HG03280 (cell line): Measurements from ENCODE around the gene CA4.
"Not testable (repeated sequence)": the region's sequence is repeated elsewhere in the genome, so short reads cannot be mapped to it uniquely, and the experiment has no call there.

ENCODE experiments used
- ATAC-seq: cut with Tn5 transposase; IDR thresholded peaks from one replicate; pipeline ENCODE4 v1.9.1; 2021; ENCODE audit warnings: mild to moderate bottlenecking, moderate library complexity; ENCODE audit not compliant: unreplicated experiment

Gene CA4

DNA sequence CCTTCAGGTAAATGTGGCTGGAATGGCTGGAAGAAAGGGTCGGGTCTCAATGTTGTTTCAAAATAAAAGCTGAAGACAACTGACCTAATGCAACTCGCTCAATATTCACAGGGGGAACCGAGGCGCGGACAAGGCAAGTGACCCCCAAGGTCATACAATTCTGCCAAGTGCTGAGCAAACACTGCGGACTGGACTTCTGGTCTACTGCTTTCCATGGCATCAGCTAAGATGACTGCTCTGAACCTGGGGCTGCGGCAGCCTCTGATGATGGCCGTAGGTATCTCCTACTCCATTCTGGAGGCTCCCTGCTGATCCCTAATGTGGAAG, 21.9 kb downstream of the CA4 start:
- ATAC-seq = no peak

DNA sequence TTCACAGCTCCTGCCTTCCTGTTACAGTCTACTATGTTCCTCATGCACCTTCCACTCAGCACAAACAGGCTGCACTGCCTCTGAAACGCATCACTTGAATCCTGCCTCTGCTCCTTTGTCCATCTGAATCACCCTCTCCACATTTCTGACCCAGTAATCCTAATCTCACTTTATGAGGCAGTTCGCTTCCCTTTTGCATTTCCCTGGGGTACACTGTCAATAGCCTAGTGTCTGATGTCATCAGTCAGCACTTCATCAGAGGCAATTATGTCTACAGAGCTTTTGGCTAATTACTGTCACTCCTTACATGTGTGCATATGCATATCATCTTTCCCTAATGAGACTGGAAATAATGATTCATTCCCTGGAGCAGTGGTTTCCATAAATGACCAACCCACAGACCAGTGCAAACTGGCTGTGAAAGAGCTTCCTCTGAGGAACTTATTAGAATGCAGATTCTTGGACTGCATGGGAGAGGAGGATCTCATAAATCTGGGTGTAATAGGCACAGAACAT, 23.6 kb downstream of the CA4 start:
- no peak for ATAC-seq

DNA sequence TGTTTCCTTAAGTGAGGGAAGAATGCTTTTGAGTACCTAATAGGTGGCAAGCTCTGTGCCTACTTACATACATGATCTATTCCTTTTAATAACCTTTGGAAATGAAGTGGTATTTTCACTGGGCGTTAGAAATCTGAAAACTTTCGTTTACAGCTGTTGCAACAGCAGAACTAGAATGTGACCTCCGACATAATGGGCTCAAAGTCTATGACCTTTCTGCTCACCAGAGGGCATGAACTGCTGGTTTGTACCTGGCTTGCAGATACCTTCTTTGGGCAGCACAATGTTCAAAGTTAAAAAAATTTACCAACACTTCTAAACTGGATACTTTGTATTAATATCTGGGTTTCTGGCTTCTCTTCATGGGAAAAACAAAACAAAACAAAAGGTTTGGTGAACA, 24.3 kb downstream of the CA4 start:
- ATAC-seq = no peak

DNA sequence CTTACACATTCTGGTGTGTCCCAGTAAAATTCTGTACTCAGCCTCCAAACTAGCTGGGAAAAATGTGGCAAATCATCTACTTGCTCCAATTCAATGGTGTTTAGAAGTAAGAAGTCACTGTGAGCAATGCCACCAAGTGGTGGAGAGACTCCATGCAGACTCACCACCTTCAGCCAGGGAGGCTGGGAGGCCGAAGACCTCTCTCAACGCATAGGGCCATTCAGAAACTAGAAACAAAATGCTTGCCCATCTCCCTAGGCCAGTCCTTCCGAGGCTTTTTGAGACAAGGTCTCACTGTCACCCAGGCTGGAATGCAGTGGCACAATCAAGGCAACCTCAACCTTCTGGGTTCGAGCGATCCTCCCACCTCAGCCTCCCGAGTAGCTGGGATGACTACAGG, 25.0 kb downstream of the CA4 start:
- not testable (repeated sequence) for ATAC-seq

DNA sequence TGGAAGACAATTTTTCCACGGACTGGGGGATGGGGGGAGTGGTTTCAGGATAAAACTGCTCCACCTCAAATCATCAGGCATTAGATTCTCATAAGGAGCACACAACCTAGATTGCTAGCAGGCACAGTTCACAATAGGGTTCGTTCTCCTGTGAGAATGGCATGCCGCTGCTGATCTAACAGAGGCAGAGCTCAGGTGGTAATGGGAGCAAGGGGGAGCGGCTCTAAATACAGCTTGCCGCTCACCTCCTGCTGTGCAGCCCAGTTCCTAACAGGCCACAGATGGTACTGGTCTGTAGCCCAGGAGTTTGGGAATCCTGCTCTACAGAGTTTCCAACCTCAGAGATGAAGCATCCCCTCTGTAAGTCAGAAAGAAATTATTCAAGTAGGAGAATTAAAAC, 27.0 kb downstream of the CA4 start:
- ATAC-seq = not testable (repeated sequence)

DNA sequence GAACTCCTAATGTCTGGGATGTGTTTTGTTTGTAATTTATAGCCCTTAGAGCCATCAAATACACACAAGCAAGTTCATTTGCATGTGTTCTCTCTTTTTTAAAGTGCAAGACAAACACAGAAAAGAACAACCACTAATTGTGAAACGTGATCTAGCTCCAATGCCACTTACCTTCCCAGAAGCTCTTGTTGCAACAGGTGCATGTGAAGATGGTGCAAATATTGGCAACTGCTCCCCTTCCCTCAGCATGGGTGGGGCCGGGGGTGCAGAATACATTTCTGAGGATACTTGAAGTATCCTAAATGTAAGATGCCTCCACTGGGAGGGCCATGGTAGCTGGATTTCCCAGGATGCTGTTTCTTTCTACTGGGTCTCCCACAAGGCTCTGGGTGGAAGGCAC, 28.4 kb downstream of the CA4 start:
- not testable (repeated sequence) for ATAC-seq

DNA sequence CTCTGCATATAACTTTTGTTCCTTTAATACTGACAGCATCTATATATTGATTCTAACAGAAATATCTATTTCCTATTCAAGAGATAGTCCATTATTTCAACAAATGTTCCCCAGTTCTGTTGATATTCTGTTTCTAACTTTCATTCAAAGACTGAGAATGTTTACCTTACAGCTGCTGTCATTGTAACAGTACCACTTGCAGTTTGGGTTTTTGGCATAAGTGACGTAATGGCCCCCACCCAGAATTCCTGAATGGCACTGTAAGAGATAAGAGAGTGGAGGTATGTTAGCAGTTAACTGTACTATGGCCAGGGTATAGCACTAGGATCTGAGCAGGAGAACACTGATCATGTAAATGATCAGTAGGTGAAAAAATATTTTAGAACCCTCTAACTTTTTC, 30.6 kb downstream of the CA4 start:
- not testable (repeated sequence) for ATAC-seq

DNA sequence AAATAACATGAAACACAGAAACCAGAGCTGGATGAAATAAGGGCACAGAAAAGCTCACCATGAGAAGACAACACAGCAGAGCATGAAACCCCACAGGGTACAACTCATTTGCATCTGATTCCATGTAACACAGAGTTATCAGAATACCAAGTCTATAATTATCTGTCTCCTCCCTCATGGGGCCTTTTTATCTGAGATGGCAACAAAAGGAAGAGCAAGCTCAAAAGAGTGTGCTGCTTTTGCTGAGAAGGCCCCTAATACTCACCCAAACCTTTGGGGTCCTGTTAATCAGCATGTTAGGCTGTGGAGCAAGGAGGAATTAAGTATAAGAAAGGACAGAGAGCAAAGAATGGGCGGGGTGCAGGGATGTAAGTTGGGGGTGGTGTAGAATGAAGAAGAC, 36.6 kb downstream of the CA4 start:
- ATAC-seq = not testable (repeated sequence)

DNA sequence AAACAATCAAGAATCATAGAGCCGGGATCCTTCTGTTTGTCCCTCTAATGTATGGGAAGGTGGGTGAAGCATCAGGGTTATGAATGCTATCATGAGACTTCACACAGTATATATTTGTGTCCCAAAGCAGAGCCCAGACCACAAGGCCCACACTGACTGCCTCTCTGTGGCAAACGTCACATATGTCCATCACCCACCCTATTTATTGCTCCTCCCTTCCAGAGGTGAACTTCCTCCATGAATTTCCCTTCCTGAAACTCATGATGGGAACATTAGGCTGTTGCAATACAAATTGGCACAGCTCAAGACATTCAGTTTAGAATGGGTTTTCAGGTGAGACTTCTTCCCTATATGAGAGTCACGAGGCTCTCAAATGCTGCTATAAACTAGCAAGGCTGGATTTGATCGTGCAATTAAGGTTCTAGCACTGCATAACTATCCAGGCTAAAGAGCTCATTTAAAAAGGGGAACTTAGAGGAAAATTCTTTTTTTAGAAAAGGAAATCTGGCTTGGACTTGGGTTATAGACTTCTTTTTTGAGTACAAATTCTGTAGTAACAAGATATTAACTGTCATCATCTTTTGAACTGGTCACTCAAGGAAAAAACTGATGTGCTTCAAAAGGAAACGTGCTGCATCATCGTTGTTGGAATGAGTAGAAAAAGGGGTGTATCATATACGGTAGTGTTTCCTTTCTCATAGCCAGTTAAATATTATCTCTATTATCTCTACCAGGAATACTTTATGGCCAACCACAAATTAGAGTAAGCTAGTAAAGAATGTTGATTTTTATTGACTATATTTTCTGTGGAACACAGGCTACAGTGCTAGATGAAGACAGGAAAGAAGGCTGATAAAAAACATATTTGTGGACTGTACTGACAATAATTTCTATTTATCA, 37.3 kb downstream of the CA4 start:
- not testable (repeated sequence) for ATAC-seq

DNA sequence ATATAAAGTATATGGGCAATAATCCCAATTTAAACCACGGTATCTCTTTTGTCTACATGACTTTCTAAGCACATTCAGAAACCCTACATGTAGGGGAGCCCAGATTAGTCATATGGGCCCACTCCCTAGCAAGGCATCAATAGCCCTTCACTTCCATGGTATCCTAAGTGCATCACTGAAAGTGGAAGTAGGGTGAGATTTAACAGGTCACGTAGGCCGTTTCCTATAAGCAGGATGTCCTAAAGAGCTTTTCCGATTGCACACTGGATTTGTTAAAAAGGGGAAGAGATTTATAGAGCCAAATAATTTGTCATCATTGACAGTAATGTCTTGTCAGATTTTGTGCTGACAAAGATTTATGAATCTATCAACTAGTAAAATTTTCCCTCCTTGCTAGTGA, 39.0 kb downstream of the CA4 start:
- no peak for ATAC-seq

DNA sequence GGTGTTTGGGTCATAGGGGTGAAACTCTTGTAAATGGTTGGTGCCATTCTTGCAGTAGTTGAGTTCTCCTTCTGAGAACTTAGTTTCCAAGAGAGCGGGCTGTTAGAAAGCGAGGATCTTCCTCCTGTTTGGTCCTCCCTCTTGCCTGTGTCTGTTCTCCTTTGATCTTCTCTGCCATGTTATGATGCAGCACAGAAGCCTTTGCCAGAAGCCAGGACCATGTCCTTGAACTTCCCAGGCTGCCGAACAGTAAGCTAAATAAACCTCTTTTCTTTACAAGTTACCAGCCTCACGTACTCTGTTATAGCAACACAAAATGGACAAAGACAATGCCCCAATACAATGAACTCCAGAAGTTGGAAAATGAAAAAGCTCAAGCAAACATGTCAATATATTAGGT, 40.3 kb downstream of the CA4 start:
- not testable (repeated sequence) for ATAC-seq

DNA sequence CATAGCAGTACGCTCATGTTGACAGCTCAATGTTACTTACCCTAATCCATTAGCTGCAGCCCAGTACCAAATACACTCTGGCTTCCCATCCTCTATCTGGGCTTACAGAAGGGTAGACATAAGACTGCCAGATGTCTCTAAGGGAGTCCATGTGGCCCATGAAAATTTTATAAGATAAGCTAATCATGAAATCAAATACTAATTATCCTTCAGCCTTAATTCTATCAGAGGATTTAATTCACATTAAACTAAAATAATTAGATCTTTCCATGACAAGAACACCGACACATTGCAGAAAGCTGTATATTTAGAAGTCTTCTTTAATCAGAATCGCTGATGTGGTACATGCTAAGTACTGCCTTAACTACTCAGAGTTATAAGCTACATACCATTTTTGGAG, 43.3 kb downstream of the CA4 start:
- not testable (repeated sequence) for ATAC-seq

DNA sequence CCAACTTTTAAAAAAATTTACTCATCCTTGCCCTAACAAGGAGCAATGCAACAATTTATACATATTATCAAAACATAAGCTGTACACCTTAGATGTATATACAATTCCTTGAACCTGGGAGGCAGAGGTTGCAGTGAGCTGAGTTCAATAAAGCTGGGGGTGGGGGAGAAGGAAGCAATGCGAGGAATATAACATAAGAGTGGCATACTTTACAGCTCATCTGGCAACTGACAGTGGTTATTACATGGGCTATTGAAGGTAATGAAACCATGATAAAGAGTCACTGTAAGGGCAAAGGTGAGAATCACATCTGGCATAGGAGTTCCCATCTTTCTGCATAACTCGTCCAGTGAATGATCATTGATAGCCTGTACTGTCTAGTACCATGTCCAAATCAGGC, 43.7 kb downstream of the CA4 start:
- no peak for ATAC-seq

DNA sequence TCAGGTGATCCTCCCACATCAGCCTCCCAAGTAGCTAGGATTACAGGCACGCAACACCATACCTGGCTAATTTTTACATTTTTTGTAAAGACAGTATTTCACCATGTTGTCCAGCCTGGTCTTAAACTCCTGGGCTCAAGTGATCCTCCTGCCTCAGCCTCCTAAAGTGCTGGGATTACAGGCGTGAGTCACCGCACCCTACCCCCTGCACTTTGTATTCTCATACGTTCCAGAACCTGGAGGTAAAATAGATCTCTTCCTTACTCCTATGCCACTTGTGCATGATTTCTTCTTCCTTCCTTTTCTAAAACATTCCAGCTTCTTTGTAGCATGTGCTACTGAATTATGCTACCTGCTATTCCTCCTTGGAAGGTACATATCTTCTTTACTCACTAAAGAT, 44.4 kb downstream of the CA4 start:
- not testable (repeated sequence) for ATAC-seq

DNA sequence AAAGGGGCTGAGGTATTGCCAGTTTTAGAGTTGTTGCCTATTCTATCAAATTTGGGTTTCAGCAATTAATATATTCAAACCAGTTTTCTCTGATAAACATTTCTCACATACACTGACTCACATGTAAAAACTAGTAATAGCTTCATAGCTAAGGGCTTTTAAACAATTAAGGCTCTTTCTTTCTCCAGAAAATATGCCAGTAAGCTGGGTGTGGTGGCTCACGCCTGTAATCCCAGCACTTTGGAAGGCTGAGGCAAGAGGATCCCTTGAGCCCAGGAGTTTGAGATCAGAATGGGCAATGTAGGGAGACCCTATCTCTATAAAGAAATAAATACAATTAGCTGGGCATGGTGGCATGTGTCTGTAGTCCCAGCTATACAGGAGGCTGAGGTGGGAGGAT, 48.9 kb downstream of the CA4 start:
- not testable (repeated sequence) for ATAC-seq

DNA sequence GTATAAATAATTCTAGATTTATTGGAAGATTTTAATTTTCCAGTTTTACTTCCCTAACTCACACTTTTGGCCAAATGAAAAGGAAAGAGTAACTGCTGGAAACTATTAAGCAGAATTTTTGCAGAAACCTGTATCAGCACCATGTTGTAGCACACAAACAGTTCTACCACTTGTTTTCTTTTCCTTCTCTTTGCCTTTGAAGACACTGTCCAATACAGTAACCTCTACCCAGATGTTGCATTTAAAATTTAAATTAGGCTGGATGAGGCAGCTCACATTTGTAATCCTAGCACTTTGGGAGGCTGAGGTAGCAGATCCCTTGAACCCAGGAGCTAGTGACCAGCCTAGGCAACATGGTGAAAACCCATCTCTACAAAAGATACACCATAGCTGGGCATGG, 56.0 kb downstream of the CA4 start:
- not testable (repeated sequence) for ATAC-seq

DNA sequence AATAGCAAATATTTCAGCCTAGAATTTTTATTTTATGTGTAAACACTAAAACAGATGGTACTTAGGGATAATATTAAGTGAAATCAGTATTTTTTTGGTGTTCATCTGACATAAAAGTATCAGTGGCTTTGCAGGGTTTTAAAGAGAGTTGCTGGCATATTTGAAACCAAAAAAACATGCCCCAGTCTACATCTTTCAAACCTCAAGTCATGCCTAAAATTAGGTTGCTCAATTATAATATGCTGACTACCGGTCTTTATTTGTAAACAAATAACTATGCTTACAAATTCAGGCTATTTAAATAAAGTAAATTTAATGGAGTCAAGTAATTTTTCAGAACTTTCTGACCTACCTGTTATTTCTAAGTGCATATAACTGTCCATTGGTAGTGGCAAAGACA, 58.5 kb downstream of the CA4 start:
- not testable (repeated sequence) for ATAC-seq
